ENCODE results near the gene PKHD1. TPM values are rescaled to one million over a fixed set of nuclear protein-coding genes. Genes with fewer than 3 reads are reported as not detected.

PKHD1 gene
- total RNA-seq, 1 donor from 2014 or later = 0.16 TPM

- H3K4me3 Mint-ChIP-seq = no peak overlapping the region
- TF ChIP-seq CTCF (conservative IDR thresholded peaks at IDR 0.05) = no peak
These were observed 87.3 kb downstream of the PKHD1 start for GRCh38 chr6:52000064-52000463.

GRCh38 chr6:51996296-51996947 lies 91.0 kb downstream of the PKHD1 start:
- Mint-ChIP-seq H3K4me1 (peaks cover 4% of the 10 kb centered on the region), H3K27ac (ENCODE audit: unreplicated experiment) (no peak overlapping the region), H3K36me3 (ENCODE audit: low read depth) (no peaks in the 10 kb centered on the region), H3K27me3 (ENCODE audit: low read depth) (no peaks in the 10 kb centered on the region), H3K9me3 (peaks cover 4% of the 10 kb centered on the region), H3K4me3 (no peak overlapping the region)
- TF ChIP-seq CTCF (conservative IDR thresholded peaks at IDR 0.05) = no peak
- DNase-seq (ENCODE audit: low read depth, low spot score) = no peak

More at GRCh38 chr6:52000064-52000463, 87.3 kb downstream of the PKHD1 start:
- DNase-seq (ENCODE audit: low read depth, low spot score) = no peak
- Mint-ChIP-seq H3K9me3 (peaks cover 6% of the 10 kb centered on the region), H3K4me1 (peaks cover 10% of the 10 kb centered on the region), H3K27me3 (ENCODE audit: low read depth) (no peaks in the 10 kb centered on the region), H3K36me3 (ENCODE audit: low read depth) (no peaks in the 10 kb centered on the region), H3K27ac (ENCODE audit: unreplicated experiment) (no peak overlapping the region)

- Mint-ChIP-seq H3K36me3 (ENCODE audit: low read depth) (no peaks in the 10 kb centered on the region), H3K27me3 (ENCODE audit: low read depth) (no peaks in the 10 kb centered on the region), H3K27ac (ENCODE audit: unreplicated experiment) (no peak overlapping the region), H3K4me3 (no peak overlapping the region), H3K9me3 (peaks cover 4% of the 10 kb centered on the region), H3K4me1 (peaks cover 4% of the 10 kb centered on the region)
- TF ChIP-seq CTCF (conservative IDR thresholded peaks at IDR 0.05) = no peak
- no peak for DNase-seq (ENCODE audit: low read depth, low spot score)
These were observed 92.1 kb downstream of the PKHD1 start for GRCh38 chr6:51995214-51995755.

- Mint-ChIP-seq H3K27ac (ENCODE audit: unreplicated experiment) (no peak overlapping the region), H3K36me3 (ENCODE audit: low read depth) (no peaks in the 10 kb centered on the region), H3K4me3 (no peak overlapping the region), H3K27me3 (ENCODE audit: low read depth) (no peaks in the 10 kb centered on the region), H3K4me1 (peaks cover 4% of the 10 kb centered on the region), H3K9me3 (peaks cover 4% of the 10 kb centered on the region)
- no peak for DNase-seq (ENCODE audit: low read depth, low spot score)
- TF ChIP-seq CTCF (conservative IDR thresholded peaks at IDR 0.05) = no peak
These were observed 94.5 kb downstream of the PKHD1 start for GRCh38 chr6:51992876-51993275.

- TF ChIP-seq CTCF (conservative IDR thresholded peaks at IDR 0.05) = no peak
- Mint-ChIP-seq H3K4me1 (no peaks in the 10 kb centered on the region), H3K4me3 (no peak overlapping the region), H3K27me3 (ENCODE audit: low read depth) (no peaks in the 10 kb centered on the region), H3K27ac (ENCODE audit: unreplicated experiment) (no peak overlapping the region), H3K9me3 (no peaks in the 10 kb centered on the region), H3K36me3 (ENCODE audit: low read depth) (no peaks in the 10 kb centered on the region)
- no peak for DNase-seq (ENCODE audit: low read depth, low spot score)
These were observed 97.6 kb downstream of the PKHD1 start for GRCh38 chr6:51989789-51990188.

All from neural crest cell (in vitro differentiated cells).